Activated T-cell treated with anti-CD3 and anti-CD28 coated beads, Interleukin-2, amount 50 U/mL, for 48 hours (primary cell): ENCODE measurements around the gene NACAD.
"Not testable (repeated sequence)": the region's sequence is repeated elsewhere in the genome, so short reads cannot be mapped to it uniquely, and the experiment has no call there.

Source experiments
- DNase-seq, 2 experiments: peaks; one replicate each; pipeline ENCODE4 v3.0.0-alpha.2; 2020

NACAD gene

GRCh38 chr7:45048748-45049147 is 40.0 kb downstream of the NACAD start:
- DNase-seq: no peak

GRCh38 chr7:45044338-45044737 is 44.4 kb downstream of the NACAD start:
- no peak for DNase-seq

- DNase-seq: no peak
These were observed 49.7 kb downstream of the NACAD start for GRCh38 chr7:45039106-45039505.

GRCh38 chr7:45037876-45038275 is 50.9 kb downstream of the NACAD start:
- DNase-seq: peak in 1 of 2 experiments; percentile 10

DNA sequence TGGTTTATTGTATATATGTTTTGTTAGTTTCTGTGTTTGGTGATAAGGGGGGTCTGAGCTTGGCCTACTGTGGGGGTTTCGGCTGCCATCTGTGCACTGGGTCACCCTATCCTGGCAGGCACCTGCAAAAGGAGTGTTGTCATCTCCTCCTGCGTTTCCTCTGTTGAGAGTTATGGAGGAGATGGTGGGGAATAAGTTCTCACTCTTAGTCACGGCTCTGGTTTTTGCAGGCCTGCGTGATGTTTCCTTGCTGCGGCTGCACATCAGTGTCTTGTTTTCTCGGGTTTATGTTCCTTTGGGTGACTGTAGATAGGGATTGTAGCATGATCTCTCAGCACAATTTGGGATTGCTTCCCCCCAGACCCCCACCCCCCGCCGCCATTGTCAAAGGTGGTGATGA is 52.0 kb downstream of the NACAD start:
- peak; percentile 50 to 57 for DNase-seq

DNA sequence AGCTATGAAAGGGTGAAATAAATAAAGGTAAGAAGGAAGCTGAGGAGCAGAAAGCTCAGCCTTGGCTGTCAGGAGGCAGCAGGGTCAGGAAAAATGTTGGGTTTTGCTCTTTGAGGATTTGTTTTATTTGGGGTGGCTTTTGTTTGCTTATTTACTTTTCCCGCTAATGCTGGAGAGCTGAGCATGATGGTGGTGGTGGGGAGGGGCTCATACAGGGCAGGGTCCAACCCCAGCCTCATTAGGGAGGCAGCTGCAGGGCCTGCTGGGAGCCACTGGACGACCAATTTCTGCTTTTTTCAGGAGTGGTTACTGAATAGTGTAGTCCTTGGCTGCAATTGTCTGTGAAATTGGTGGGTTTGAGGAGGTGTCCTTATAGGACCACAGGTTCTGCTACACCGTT is 52.5 kb downstream of the NACAD start:
- DNase-seq: no peak

DNA sequence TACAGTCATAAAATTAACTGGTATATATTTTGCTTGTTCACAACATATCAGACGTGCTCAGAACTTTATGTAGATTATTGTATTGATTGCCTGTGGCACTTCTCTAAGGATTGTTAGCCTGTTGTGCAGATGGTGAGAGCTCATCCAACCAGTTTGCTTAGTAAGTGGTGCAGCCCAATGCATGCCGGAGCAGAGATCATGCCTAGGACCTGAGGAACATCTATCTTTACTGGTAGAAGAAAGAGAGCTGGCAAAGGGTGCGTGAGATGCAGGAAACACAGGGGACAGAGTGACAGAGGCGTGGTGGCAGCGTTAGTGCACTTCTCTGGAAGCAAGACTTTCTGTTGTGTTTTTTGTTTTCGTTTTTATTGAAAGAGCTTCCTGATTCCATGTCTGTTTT is 52.9 kb downstream of the NACAD start:
- peak in 1 of 2 experiments; percentile 32 for DNase-seq

DNA sequence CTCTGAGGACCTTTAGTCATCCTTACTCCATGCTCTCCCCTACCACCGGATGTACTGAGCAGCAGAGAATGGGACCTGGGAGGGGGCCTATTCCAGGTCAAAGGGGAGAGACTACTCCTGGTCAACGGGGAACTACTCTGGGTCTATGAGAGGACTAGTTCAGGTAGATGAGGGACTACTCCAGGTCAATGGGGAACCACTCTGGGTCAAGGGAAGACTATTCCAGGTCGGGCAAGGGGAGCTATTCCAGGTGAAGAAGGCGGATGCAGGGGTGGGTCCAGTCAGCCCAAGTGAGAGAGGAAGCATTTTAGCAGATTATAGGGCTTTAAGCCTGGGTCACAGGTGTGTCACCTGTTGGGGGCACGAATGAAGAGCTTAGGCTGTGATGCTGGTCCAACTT is 53.4 kb downstream of the NACAD start:
- DNase-seq: no peak

DNA sequence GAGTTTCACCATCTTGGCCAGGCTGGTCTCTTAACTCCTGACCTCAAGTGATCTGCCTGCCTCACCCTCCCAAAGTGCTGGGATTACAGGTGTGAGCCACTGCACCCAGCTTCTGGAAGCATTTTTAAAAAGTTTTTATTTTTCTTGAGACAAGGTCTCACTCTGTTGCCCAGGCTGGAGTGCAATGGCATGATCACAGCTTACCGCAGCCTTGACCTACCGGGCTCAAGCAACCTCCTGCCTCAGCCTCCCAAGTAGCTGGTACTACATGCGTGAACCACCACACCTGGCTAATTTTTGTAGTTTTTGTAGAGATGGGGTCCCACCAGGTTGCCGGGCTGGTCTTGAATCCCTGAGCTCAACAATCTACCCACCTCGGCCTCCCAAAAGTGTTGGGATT is 54.1 kb downstream of the NACAD start:
- DNase-seq: not testable (repeated sequence)

DNA sequence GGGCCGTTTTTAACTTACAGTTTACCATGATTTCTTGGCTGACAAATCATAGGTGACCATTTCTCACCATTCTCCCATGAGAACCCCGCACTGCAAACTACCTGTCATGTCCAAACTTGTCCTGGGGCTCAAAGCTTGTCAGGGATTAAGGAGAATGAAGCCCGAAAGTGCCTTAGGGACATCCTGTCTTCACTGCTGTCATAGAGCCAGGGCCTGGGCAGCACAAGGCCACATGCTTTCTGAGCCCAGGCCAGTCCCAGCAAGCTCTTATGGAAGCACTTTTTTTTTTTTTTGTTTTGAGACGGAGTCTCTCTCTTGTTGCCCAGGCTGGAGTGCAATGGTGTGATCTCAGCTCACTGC is 54.9 kb downstream of the NACAD start:
- no peak for DNase-seq

- DNase-seq: peak in 1 of 2 experiments; percentile 41
These were observed 55.4 kb downstream of the NACAD start for GRCh38 chr7:45033261-45033930.

- DNase-seq: no peak
These were observed 56.3 kb downstream of the NACAD start for GRCh38 chr7:45032421-45032820.

DNA sequence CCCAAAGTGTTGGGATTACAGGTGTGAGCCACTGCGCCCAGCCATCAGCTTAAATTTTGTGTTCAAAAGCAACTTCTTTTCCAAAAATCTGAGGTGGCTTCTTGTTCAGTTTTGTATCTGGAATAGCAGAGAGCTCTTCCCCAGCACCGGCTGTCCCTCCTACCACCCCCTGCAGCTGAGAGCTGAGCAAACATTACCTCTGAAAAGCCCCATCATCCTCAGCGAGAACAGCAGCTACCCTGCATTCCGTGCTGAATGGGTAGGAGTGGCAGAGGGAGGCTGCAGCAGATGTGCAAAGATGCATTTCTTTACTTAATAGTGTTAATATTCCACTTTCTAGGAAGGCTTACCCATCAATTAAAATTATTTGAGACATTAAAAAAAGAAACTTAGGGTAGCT is 56.9 kb downstream of the NACAD start:
- DNase-seq: no peak
